Epithelial cell of prostate (primary cell): ENCODE measurements around the gene GNB1L.

Experiments
- DNase-seq: peaks from one replicate; pipeline ENCODE4 v3.0.0-alpha.2; 2011; ENCODE audit warnings: low read depth, low spot score
- H3K27ac ChIP-seq: fragments of 450-650 bp; 2 replicates; pipeline ENCODE4 v1.5.1; 2017; ENCODE audit warnings: mild to moderate bottlenecking

Gene GNB1L

DNA sequence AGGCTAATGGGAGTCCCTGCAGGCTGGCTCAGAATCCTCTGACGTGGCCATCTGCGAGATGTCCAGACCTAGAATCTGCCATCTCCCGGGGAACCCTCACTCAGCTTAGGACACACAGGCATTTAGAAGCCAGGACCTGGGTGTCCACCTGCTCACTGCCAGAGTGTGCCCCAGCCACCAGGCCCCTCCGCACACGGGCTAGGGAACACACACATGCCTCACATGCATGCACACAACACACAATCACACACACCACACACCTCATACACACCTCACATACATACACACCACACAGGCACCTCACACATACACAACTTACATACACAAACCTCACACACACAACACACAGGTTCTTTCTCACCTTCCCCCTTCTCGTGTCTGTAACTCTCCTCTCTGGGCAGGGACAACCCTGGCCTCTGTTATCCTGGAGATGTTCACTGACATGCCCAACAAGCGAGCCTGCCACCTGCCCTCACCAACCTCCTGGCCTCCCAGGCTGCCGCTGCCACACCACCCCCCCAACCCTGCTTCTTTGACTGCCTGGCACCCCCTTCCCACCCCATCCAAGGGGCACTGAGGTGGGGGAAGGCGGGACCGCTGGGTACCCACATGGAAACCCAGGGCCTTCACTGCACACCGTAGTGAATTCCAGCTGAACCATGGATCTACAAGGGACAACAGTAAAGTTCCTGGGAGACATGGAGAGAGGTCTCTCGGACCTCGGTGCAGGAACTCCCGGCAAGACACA lies 38.1 kb downstream of the GNB1L start:
- H3K27ac ChIP-seq = no peak overlapping the region
- DNase-seq = no peak

- no peak overlapping the region for H3K27ac ChIP-seq
- no peak for DNase-seq
These were observed 38.8 kb downstream of the GNB1L start for GRCh38 chr22:19815823-19816290.

DNA sequence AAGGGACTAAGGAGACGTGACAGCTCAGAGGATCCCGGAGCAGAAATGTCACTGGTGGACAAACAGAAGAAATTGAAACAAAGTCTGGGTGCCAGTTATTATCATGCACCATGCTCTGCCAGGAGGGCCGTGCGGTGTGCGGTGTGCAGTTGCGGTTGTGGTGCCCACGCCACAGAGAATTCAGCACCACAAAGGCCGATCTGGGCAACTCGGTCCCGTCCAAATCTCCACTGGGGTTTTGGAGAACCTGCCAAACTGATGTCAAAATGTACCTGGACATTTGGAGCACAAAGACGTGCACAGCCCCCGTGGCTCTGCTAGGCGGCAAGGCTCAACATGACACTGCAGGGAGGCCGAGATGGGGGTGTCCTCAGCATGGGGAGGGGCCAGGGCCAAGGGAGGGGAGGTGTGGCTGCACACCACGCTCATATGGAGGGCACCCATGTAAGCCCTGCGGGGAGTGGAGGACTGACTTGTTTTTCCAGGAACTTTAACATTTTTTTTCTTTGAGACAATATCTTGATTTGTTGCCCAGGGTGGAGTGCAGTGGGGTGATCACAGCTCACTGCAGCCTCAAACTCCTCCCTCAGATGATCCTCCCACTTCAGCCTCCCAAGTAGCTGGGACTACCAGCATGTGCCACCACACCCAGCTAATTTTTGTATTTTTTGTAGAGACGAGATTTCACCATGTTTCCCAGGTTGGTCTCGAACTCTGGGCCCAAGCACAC lies 39.4 kb downstream of the GNB1L start:
- no peak overlapping the region for H3K27ac ChIP-seq
- DNase-seq = no peak

GRCh38 chr22:19814428-19814827 lies 40.2 kb downstream of the GNB1L start:
- H3K27ac ChIP-seq = no peak overlapping the region
- no peak for DNase-seq

DNA sequence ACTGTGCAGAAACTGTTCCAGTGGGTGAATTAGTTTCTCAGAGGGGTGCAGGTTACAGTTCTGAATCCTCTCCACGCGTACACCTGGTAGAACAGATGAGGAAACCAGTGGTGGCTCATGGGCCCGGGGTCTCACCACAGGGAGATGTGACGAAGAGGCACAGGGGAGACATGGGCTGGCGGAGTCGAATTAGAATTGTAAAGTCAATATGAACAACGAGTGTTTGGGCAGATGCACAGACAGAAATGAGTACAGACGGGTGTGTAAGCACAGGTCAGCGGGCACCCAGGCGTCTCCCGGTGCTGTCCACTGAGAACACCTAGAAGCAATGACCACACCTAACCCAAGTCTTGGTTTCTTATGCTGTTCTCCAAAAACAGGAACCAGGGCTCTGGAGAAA lies 41.8 kb downstream of the GNB1L start:
- DNase-seq = no peak
- H3K27ac ChIP-seq = no peak overlapping the region

DNA sequence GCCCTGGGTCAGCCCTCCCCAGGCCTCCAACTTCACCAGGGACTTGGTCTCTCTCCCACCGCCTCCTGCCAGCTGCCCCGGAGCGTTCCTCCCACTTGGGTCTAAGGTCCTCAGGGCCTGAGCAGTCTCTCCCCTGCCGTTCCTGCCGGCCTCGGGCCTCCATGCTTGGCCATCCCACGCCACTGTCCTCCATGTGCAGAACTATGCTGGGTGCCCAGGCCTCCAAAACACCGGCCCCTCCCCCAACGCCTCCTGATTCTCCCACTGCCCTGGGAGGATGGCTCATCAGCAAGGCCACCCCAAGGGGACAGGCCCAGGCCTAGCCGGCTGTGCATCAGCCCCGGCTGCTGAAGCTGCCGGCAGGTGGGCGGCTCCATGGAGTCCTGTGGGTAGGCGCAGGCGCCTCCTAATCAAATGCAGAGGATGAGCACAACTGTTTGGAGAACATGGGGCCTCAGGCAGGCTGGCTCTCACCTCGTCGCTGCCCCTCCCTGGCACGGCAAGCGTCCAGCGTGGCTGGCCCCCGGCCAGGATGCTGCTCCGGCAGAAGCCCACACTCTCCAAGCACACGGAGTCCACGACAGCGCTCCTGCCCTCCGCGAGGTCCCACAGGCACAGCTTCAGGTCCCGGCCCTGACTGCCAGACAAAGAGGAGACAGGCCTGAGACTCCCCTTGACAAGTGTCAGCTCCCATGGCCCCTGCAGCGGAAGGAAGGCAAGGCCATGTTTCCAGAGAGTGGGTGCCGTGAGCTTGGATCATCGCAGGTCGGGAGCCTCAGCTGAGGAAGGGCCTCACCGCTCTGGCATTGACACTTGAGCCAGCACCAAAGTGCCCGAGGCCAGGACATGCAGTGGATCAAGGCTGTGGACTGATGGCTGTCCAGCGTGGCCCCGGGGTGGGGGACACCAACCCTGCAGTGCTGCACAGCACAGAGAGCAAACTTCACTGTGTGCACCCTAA lies 42.6 kb downstream of the GNB1L start:
- H3K27ac ChIP-seq = no peak overlapping the region
- DNase-seq = no peak

DNA sequence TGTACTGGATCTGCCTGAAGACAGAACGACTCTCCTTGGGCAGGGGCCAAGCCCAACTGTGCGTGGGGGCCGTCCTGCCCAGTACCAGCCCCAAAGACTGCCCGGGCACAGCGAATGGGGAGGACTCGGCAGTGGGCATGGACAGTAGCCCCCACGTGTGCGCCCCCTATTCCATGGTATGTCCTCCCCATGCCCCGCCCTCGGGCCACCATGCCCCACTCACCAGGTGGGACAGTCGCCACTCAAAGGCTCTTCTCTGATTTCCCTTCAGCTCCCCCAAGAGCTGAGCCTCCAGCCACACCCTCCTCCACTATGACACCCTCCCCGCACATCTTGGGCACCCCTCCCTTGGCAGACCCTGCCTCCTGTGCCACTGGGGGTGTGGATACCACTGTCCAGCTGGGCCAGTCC lies 43.5 kb downstream of the GNB1L start:
- no peak overlapping the region for H3K27ac ChIP-seq
- no peak for DNase-seq

DNA sequence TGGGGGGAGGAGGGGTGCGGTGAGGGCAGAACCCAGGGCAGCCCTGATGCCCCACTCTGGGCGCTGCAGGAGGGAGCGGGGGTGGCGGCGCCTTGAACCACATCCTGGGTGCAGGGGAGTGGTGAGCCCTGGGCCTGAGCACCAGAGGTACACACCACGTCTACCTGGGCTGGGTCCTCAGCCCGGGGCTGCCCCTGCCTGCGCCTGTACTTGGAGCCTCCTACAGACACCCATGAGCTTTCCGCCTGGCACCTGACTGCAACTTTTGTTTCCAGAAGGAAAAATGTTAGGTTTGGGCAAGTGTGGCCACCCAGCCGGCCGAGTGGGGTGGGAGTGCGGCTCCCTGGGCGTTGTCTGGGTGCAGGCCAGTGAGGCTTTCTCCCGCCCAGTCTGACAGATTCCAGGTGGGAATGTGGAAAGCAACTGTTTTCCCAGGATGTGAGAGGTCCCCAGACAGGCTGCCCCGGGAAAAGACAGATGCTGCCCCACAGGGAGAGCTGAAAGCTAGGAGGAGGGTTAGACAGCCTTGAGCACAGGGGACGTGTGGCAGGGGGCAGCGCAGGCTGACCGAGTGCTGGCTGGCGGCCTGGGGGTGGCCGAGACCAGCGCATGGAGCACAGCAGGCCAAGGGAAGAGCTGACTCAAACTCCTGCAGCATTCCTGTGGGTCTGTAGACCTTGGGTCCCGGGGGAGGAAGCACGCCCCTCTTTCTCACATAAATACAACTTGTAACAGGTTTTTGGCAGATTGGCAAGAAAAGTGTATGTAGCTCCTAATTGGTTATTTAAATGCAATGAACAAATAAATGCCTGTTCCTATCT lies 44.1 kb downstream of the GNB1L start:
- no peak for DNase-seq
- no peak overlapping the region for H3K27ac ChIP-seq

DNA sequence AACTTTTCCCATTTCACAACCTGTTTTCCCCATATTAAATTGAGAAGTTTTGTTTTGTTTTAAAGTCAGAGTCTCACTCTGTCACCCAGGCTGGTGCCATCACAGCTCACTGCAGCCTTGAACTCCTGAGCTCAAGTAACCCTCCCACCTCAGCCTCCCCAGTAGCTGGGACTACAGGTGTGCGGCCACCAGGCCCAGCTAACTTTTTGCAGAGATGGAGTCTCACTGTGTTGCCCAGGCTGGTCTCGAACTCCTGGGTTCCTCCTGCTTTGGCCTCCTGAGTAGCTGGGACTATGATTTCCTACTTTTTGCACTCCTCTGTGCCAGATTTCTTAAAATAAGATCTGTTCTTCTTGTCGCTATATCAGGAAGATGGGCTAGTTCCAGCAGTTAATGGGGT lies 44.9 kb downstream of the GNB1L start:
- no peak for DNase-seq
- H3K27ac ChIP-seq = no peak overlapping the region

GRCh38 chr22:19808873-19809478 lies 45.7 kb downstream of the GNB1L start:
- no peak for DNase-seq
- no peak overlapping the region for H3K27ac ChIP-seq

- no peak overlapping the region for H3K27ac ChIP-seq
- no peak for DNase-seq
These were observed 46.5 kb downstream of the GNB1L start for GRCh38 chr22:19807914-19808872.

- no peak for DNase-seq
- H3K27ac ChIP-seq = peak overlapping the region; percentile 40
These were observed 47.3 kb downstream of the GNB1L start for GRCh38 chr22:19807161-19807913.

DNA sequence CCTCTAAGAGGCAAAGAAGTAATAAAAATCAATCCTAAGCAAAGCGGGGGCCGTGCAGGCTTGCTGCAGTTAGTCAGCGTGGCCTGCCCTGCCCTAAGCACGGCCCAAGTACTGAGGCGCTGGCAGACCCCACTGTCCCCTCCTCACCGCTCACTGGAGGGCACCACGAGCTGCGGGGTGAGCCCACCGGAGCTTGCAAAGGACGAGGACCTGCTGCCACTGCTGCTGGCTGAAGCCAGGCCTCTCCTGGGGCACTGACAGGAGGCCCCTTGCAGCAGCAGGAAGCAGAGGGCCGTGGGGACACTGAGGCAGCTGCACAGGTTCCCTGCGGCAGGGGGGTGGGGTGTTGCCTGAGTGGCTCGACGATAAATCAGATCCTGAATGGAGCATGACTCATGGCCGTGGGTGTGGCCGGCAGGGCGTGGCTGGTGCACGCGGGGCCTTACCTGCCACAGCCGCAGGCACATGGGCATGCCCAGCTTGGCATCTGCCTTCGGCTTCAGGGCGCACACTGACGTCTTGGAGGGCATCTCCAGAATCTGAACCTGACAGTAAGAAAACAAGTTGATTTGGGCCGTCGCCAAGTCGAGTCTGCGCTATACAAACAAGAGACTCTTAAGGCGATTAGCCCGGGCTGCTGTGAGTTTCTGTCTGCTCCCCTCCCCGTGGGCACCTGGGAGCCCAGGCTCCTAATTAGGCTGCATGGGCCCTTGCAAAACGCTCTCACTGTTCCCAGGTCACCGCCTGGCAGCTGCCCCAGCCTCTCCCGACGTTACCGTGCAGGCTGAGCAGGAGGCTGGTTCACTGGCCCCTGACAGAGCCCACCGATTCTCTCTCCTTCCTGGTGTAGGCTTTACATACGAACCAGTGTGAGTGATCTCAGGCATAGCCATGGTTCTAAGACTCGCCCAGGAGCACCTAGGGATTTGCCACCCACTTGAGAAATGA lies 48.2 kb downstream of the GNB1L start:
- peak overlapping the region; percentile 40 for H3K27ac ChIP-seq
- peak; percentile 66 for DNase-seq

DNA sequence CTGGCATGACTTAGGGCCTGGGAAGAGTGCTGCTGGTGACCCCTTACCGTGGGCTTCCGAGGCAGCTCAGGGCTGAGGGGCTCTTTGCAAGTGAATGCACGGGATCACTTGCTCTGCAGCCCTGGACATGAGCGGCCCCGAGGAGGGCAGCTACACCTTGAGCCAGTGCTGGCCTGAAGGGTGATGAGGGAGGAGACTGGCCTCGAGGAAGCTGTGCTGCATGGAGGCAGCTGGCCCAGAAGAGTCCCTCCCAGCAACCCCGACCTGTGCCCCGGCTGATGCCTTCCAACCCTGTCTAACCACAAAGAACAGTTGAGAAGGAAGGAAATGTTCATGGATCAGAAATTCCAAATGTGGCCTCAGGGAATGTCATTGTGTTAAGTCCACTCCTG lies 48.9 kb downstream of the GNB1L start:
- H3K27ac ChIP-seq = peak overlapping the region; percentile 40

GRCh38 chr22:19803736-19804267 lies 50.9 kb downstream of the GNB1L start:
- DNase-seq = no peak

More for the DNA sequence above, 48.9 kb downstream of the GNB1L start:
- DNase-seq = no peak

More at GRCh38 chr22:19803736-19804267, 50.9 kb downstream of the GNB1L start:
- H3K27ac ChIP-seq = no peak overlapping the region
